Measurements from ENCODE around the gene PTGIS.

DNA sequence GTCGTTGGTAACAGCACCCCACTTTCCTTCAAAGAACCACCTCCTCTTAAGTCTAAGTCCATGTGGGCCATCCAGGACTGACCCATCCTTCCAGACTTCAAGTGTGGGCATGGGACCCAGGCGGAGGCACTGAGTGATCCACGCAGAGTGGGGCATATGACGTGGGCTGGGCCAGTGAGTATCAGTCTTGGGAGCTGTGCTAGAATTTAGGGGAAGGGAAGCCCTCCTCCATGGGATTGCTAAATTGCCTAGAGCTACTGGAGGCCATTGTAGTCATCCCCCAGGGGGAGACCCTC is 50.2 kb downstream of the PTGIS start:
- TF ChIP-seq, protein P1, sequence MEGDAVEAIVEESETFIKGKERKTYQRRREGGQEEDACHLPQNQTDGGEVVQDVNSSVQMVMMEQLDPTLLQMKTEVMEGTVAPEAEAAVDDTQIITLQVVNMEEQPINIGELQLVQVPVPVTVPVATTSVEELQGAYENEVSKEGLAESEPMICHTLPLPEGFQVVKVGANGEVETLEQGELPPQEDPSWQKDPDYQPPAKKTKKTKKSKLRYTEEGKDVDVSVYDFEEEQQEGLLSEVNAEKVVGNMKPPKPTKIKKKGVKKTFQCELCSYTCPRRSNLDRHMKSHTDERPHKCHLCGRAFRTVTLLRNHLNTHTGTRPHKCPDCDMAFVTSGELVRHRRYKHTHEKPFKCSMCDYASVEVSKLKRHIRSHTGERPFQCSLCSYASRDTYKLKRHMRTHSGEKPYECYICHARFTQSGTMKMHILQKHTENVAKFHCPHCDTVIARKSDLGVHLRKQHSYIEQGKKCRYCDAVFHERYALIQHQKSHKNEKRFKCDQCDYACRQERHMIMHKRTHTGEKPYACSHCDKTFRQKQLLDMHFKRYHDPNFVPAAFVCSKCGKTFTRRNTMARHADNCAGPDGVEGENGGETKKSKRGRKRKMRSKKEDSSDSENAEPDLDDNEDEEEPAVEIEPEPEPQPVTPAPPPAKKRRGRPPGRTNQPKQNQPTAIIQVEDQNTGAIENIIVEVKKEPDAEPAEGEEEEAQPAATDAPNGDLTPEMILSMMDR (optimal IDR thresholded peaks at IDR 0.05 in 1 of 3, IDR thresholded peaks at IDR 0.05 in 1 of 3, conservative IDR thresholded peaks at IDR 0.05 in 1 of 3; ENCODE audit: extremely low read depth in 1 of 3, insufficient read depth in 2 of 3, low read length in 3 of 3), result no peak
- TF ChIP-seq EZH2 (IDR thresholded peaks at IDR 0.05; ENCODE audit: low read length), result no peak

All from keratinocyte (primary cell).